ENCODE data around the gene MED15. TPM values are rescaled to one million over a fixed set of nuclear protein-coding genes. Genes with fewer than 3 reads are reported as not detected.

The MED15 gene
- total RNA-seq, 1 experiment from 2014 or later: 59.3 TPM

- DNase-seq (ENCODE audit: low read depth, low spot score) (no peak), ATAC-seq (no peak)
- no TSS peak for BruUV-seq (replicated peaks)
- H3K27ac ChIP-seq (ENCODE audit: low read length): no peak overlapping the region
- in situ Hi-C loops (cut with HindIII; ENCODE audit: low pct_unique_long_range_greater_than_20kb, low sequenced_read_pairs): no loop called here
- H3K4me3 ChIP-seq (ENCODE audit: low read depth in 2 of 2, low read length in 2 of 2): no peak overlapping the region
- H3K36me3 ChIP-seq (ENCODE audit: control insufficient read depth, insufficient read depth, low read length): no peaks in the 10 kb centered on the region
- POLR2A ChIA-PET: no interaction called here
- TF ChIP-seq POLR2AphosphoS5 (IDR thresholded peaks at IDR 0.05; ENCODE audit: low read depth, low read length) (no peak), REST (IDR thresholded peaks at IDR 0.05; ENCODE audit: insufficient read depth in 1 of 2, low read depth in 2 of 2, low read length in 1 of 2) (no peak), CTCF (IDR thresholded peaks at IDR 0.05) (no peak), TCF7L2 (IDR thresholded peaks at IDR 0.05; ENCODE audit: low read depth, low read length) (no peak), SIN3A (IDR thresholded peaks at IDR 0.05; ENCODE audit: borderline replicate concordance, insufficient read depth, low read depth, low read length) (no peak)
- H3K27me3 ChIP-seq (ENCODE audit: control insufficient read depth, insufficient read depth, low read length): no peaks in the 10 kb centered on the region
- intact Hi-C loops (cut with micrococcal nuclease; ENCODE audit: unreplicated experiment): no loop called here
- CTCF ChIA-PET: interaction anchor here (0.6 kb wide), 1 partner anchor 182 kb away, joined by 14 read pairs; no protein-coding TSS in a partner anchor
- no peaks in the 10 kb centered on the region for H3K9me3 ChIP-seq (ENCODE audit: control insufficient read depth, insufficient read depth, low read depth, low read length)
- H3K4me1 ChIP-seq (ENCODE audit: control insufficient read depth, insufficient read depth, low read length): no peaks in the 10 kb centered on the region
Observed at GRCh38 chr22:20600137-20600673, 92.8 kb downstream of the MED15 start.

DNA sequence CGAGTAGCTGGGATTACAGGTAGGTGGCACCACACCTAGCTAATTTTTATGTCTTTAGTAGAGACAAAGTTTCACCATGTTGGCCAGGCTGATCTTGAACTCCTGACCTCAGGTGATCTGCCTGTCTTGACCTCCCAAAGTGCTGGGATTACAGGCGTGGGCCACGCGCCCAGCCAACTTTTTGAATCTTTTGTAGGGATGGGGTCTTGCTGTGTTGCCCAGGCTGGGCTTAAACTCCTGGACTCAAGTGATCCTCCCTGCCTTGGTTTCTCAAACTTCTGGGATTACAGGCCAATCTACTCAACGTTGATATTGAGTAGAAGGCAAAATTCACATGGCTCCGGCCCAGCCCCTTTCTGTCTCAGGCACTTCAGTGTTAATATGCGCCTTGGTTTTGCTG lies 93.9 kb downstream of the MED15 start:
- ATAC-seq (no peak), DNase-seq (ENCODE audit: low read depth, low spot score) (no peak)
- no peaks in the 10 kb centered on the region for H3K9me3 ChIP-seq (ENCODE audit: control insufficient read depth, insufficient read depth, low read depth, low read length)
- H3K4me1 ChIP-seq (ENCODE audit: control insufficient read depth, insufficient read depth, low read length): no peaks in the 10 kb centered on the region
- CTCF ChIA-PET: no interaction called here
- POLR2A ChIA-PET: no interaction called here
- no peak for TF ChIP-seq POLR2AphosphoS5 (IDR thresholded peaks at IDR 0.05; ENCODE audit: low read depth, low read length)
- TF ChIP-seq CTCF (IDR thresholded peaks at IDR 0.05): no peak
- TF ChIP-seq TCF7L2 (IDR thresholded peaks at IDR 0.05; ENCODE audit: low read depth, low read length): no peak
- TF ChIP-seq SIN3A (IDR thresholded peaks at IDR 0.05; ENCODE audit: borderline replicate concordance, insufficient read depth, low read depth, low read length): no peak
- no peak for TF ChIP-seq REST (IDR thresholded peaks at IDR 0.05; ENCODE audit: insufficient read depth in 1 of 2, low read depth in 2 of 2, low read length in 1 of 2)
- intact Hi-C loops (cut with micrococcal nuclease; ENCODE audit: unreplicated experiment) (no loop called here), in situ Hi-C loops (cut with HindIII; ENCODE audit: low pct_unique_long_range_greater_than_20kb, low sequenced_read_pairs) (no loop called here)
- no peak overlapping the region for H3K4me3 ChIP-seq (ENCODE audit: low read depth in 2 of 2, low read length in 2 of 2)
- H3K27ac ChIP-seq (ENCODE audit: low read length): no peak overlapping the region
- H3K36me3 ChIP-seq (ENCODE audit: control insufficient read depth, insufficient read depth, low read length): no peaks in the 10 kb centered on the region
- H3K27me3 ChIP-seq (ENCODE audit: control insufficient read depth, insufficient read depth, low read length): no peaks in the 10 kb centered on the region
- BruUV-seq (replicated peaks): no TSS peak
